MM.1S (cell line): ENCODE measurements around the gene ALDH1L2.

Experiments
- DNase-seq: peaks from one replicate; pipeline ENCODE4 v3.0.0-alpha.2; 2015
- H2AFZ ChIP-seq: fragments of 300-600 bp; sonication (generic); 2 replicates; pipeline ENCODE4 v1.6.0; 2016; ENCODE audit warnings: antibody characterized with exemption, low read length
- H3F3A ChIP-seq: fragments of 300-600 bp; sonication (generic); 2 replicates; pipeline ENCODE4 v1.6.1; 2016; ENCODE audit warnings: mild to moderate bottlenecking, antibody characterized with exemption, low read length, moderate library complexity, mixed read lengths; ENCODE audit not compliant: insufficient read depth
- H3K27ac ChIP-seq: fragments of 300-600 bp; sonication (generic); 2 replicates; pipeline ENCODE4 v1.5.1; 2016; ENCODE audit warnings: mild to moderate bottlenecking, low read length
- H3K27me3 ChIP-seq: fragments of 300-600 bp; sonication (generic); replicated peaks from 2 replicates; pipeline ENCODE4 v1.6.0; 2016; ENCODE audit warnings: low read length; ENCODE audit not compliant: insufficient read depth
- H3K36me3 ChIP-seq: fragments of 300-600 bp; sonication (generic); replicated peaks from 2 replicates; pipeline ENCODE4 v1.6.1; 2016; ENCODE audit warnings: mild to moderate bottlenecking, low read length, mixed read lengths; ENCODE audit not compliant: insufficient read depth
- H3K4me1 ChIP-seq: fragments of 300-600 bp; sonication (generic); 2 replicates; pipeline ENCODE4 v1.6.1; 2016; ENCODE audit warnings: low read length, mixed read lengths
- H3K4me2 ChIP-seq: fragments of 300-600 bp; sonication (generic); 2 replicates; pipeline ENCODE4 v1.6.0; 2016; ENCODE audit warnings: low read depth, low read length
- H3K4me3 ChIP-seq: fragments of 300-600 bp; sonication (generic); 2 replicates; pipeline ENCODE4 v1.5.1; 2016; ENCODE audit warnings: low read length, mixed read lengths
- H3K79me2 ChIP-seq: fragments of 300-600 bp; sonication (generic); 2 replicates; pipeline ENCODE4 v1.6.1; 2016; ENCODE audit warnings: mixed run types, low read length, mixed read lengths
- H3K9ac ChIP-seq: fragments of 300-600 bp; sonication (generic); 2 replicates; pipeline ENCODE4 v1.6.1; 2016; ENCODE audit warnings: low read length, mixed read lengths
- H3K9me2 ChIP-seq: fragments of 300-600 bp; sonication (generic); replicated peaks from 2 replicates; pipeline ENCODE4 v1.6.1; 2016; ENCODE audit warnings: mild to moderate bottlenecking, low read length, mixed read lengths; ENCODE audit not compliant: insufficient read depth
- H3K9me3 ChIP-seq: fragments of 300-600 bp; sonication (generic); replicated peaks from 2 replicates; pipeline ENCODE4 v1.6.1; 2016; ENCODE audit warnings: mild to moderate bottlenecking, low read length, mixed read lengths; ENCODE audit not compliant: insufficient read depth
- H4K20me1 ChIP-seq: fragments of 300-600 bp; sonication (generic); 2 replicates; pipeline ENCODE4 v1.6.1; 2016; ENCODE audit warnings: mild to moderate bottlenecking, low read length, moderate library complexity, mixed read lengths; ENCODE audit not compliant: insufficient read depth
- EZH2 ChIP-seq: fragments of 300-600 bp; sonication (generic); optimal IDR thresholded peaks from 2 replicates; pipeline ENCODE3; 2017; ENCODE audit warnings: low read depth, mild to moderate bottlenecking, antibody characterized with exemption, low read length, mixed read lengths
- EZH2phosphoT487 ChIP-seq: fragments of 300-600 bp; sonication (generic); IDR thresholded peaks from 2 replicates; pipeline ENCODE4 v1.6.1; 2018; ENCODE audit warnings: antibody characterized with exemption, low read length
- TF ChIP-seq, protein P1 (sequence below): fragments of 300-600 bp; sonication (generic); IDR thresholded peaks from 2 replicates; pipeline ENCODE4 v1.5.1; 2016; ENCODE audit warnings: antibody characterized with exemption, low read length, mixed read lengths

The ALDH1L2 gene

DNA sequence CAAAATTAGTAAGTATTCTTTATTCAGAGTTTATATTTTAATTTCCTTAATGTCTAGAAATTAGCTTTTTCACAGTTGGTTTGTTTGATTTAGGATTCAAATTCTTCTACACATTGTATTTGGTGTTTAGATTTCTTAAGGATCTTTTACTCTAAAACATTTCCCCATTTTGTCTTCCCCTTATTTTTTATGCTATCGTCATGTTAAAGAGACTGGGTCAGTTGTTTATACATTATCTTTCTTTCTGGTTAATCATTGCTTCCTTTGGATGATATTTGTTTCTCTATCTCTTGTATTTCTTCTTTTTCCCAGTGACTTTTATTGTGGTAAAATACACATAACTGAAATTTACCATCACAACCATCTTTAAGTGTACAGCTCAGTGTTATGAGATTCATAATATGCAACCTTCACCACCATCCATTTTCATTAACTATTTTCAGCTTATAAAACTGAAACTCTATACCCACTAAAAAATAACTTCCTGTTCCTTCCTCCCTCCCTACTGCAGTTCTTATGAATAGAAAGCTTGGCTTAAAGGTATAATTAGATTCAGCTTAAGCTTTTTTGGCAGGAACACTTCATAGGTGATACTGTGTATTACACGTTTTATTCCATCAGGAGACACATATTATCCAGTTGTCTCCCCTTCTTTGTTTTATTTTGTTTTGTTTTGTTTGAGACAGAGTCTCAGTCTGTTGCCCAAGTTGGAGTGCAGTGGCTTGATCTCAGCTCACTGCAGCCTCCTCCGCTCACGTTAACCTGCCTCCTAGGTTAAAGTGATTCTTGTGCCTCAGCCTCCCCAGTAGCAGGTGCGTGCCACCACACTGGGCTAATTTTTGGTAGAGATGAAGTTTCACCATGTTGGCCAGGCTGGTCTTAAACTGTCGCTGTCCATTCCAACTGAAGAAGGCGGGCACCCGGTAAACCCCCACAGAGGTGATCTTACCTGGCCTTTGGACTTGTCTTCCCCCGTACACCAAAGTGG is 53.1 kb downstream of the ALDH1L2 start:
- peak overlapping the region; percentile 28 for H3K4me3 ChIP-seq
- TF ChIP-seq, protein P1, sequence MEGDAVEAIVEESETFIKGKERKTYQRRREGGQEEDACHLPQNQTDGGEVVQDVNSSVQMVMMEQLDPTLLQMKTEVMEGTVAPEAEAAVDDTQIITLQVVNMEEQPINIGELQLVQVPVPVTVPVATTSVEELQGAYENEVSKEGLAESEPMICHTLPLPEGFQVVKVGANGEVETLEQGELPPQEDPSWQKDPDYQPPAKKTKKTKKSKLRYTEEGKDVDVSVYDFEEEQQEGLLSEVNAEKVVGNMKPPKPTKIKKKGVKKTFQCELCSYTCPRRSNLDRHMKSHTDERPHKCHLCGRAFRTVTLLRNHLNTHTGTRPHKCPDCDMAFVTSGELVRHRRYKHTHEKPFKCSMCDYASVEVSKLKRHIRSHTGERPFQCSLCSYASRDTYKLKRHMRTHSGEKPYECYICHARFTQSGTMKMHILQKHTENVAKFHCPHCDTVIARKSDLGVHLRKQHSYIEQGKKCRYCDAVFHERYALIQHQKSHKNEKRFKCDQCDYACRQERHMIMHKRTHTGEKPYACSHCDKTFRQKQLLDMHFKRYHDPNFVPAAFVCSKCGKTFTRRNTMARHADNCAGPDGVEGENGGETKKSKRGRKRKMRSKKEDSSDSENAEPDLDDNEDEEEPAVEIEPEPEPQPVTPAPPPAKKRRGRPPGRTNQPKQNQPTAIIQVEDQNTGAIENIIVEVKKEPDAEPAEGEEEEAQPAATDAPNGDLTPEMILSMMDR = no peak
- TF ChIP-seq EZH2 (no peak), EZH2phosphoT487 (no peak)
- peak; percentile 82 for DNase-seq
- peaks cover 25% of the 10 kb centered on the region for H3F3A ChIP-seq
- no peaks in the 10 kb centered on the region for H4K20me1 ChIP-seq
- H3K4me1 ChIP-seq = peaks cover 51% of the 10 kb centered on the region
- H3K4me2 ChIP-seq = peak overlapping the region; percentile 53
- no peaks in the 10 kb centered on the region for H3K9me2 ChIP-seq
- H3K27me3 ChIP-seq = no peaks in the 10 kb centered on the region
- peak overlapping the region; percentile 24; the same call in 1 of the 2 replicates for H2AFZ ChIP-seq
- peak overlapping the region; percentile 38 for H3K9ac ChIP-seq
- peak overlapping the region; percentile 93 for H3K27ac ChIP-seq
- H3K36me3 ChIP-seq = 0 out of 2 replicates have a peak, but pooled peaks cover 5% of the 10 kb centered on the region
- no peaks in the 10 kb centered on the region for H3K9me3 ChIP-seq
- H3K79me2 ChIP-seq = no peaks in the 10 kb centered on the region

DNA sequence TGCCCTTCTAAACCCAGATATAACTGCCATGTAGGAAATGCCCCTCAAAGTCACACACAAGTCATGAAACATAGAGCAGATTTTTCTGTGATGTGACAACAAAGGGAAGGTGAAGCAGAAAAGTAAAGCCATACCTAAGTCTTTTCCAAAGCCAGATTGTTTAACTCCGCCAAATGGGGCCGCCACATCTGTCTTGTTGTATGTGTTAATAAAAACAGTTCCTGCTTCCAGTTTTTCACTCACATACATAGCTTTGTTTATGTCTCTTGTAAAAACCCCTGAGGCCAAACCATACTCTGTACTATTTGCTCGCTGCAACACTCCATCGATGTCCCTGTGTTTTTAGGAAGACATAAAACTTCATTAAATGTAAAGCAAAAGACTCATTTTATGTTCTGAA is 57.8 kb downstream of the ALDH1L2 start:
- TF ChIP-seq EZH2phosphoT487 = no peak
- TF ChIP-seq, protein P1 = no peak
- no peak for TF ChIP-seq EZH2

DNA sequence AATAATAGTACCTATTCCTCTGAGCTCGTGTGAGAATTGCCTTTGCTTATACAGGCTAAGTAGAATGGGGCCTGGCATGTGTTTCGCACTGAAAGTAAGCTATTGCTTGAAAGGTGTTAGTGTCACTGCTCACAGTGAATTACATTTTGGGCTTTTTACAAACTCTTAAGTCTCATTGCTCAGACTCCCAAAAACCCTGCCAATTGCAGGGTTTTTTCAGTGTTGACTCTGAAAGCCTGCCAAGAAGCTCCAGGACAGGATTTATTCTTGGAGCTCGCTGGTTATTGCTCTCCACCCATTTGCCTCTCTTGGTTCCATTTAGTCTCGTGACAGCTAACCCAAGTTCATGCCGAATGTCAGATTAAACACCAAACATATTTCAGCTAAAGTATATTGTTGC is 58.4 kb downstream of the ALDH1L2 start:
- DNase-seq = no peak
- Histone ChIP-seq H3K27me3 (no peaks in the 10 kb centered on the region), H3K4me3 (no peak overlapping the region), H3K9ac (no peak overlapping the region), H3K9me3 (no peaks in the 10 kb centered on the region), H3K4me1 (peaks cover 21% of the 10 kb centered on the region), H3K36me3 (no peaks in the 10 kb centered on the region), H3F3A (peaks cover 4% of the 10 kb centered on the region; the same call in 1 of the 2 replicates), H4K20me1 (no peaks in the 10 kb centered on the region), H3K9me2 (no peaks in the 10 kb centered on the region), H3K27ac (no peak overlapping the region), H3K4me2 (no peak overlapping the region), H2AFZ (no peak overlapping the region), H3K79me2 (no peaks in the 10 kb centered on the region)
- TF ChIP-seq EZH2phosphoT487 (no peak), EZH2 (no peak)
- TF ChIP-seq, protein P1 = no peak

More for the DNA sequence above, 57.8 kb downstream of the ALDH1L2 start:
- H2AFZ ChIP-seq = no peak overlapping the region
- peaks cover 9% of the 10 kb centered on the region for H3F3A ChIP-seq
- no peaks in the 10 kb centered on the region for H3K79me2 ChIP-seq
- no peaks in the 10 kb centered on the region for H3K9me2 ChIP-seq
- H3K4me2 ChIP-seq = no peak overlapping the region
- H4K20me1 ChIP-seq = no peaks in the 10 kb centered on the region
- no peak overlapping the region for H3K9ac ChIP-seq
- no peak overlapping the region for H3K27ac ChIP-seq
- H3K4me1 ChIP-seq = peaks cover 23% of the 10 kb centered on the region
- no peak overlapping the region for H3K4me3 ChIP-seq
- no peaks in the 10 kb centered on the region for H3K9me3 ChIP-seq
- no peaks in the 10 kb centered on the region for H3K36me3 ChIP-seq
- no peaks in the 10 kb centered on the region for H3K27me3 ChIP-seq
- DNase-seq = no peak
